Brain microvascular endothelial cell (primary cell): ENCODE results near the gene VIL1.

Experiments used
- DNase-seq: peaks from one replicate; pipeline ENCODE4 v3.0.0-alpha.2; 2020
- H3K27ac ChIP-seq: fragments of 250-450 bp; sonication (Bioruptor Pico); 2 replicates; pipeline ENCODE4 v1.5.1; 2020; ENCODE audit warnings: mild to moderate bottlenecking, moderate library complexity
- H3K27me3 ChIP-seq: fragments of 250-450 bp; sonication (Bioruptor Pico); replicated peaks from 2 replicates; pipeline ENCODE4 v1.5.1; 2020; ENCODE audit warnings: mild to moderate bottlenecking
- H3K36me3 ChIP-seq: fragments of 250-450 bp; sonication (Bioruptor Pico); replicated peaks from 2 replicates; pipeline ENCODE4 v1.5.1; 2020; ENCODE audit warnings: mild to moderate bottlenecking
- H3K4me3 ChIP-seq: 2 replicates; pipeline ENCODE4 v1.5.1; 2011; ENCODE audit warnings: low read depth, mild to moderate bottlenecking, control low read depth, low read length, moderate library complexity
- in situ Hi-C: cut with HindIII; loops from 2 replicates; pipeline ENCODE4 v1.10.0; 2017; ENCODE audit warnings: low sequenced_read_pairs, low pct_ligation_motif_present
- TF ChIP-seq, protein P1 (sequence below): IDR thresholded peaks from 2 replicates; pipeline ENCODE4 v1.5.1; 2011; ENCODE audit warnings: low read depth, mild to moderate bottlenecking, moderate library complexity, low read length, control low read depth, inconsistent platforms; ENCODE audit errors: missing control alignments

The VIL1 gene

DNA sequence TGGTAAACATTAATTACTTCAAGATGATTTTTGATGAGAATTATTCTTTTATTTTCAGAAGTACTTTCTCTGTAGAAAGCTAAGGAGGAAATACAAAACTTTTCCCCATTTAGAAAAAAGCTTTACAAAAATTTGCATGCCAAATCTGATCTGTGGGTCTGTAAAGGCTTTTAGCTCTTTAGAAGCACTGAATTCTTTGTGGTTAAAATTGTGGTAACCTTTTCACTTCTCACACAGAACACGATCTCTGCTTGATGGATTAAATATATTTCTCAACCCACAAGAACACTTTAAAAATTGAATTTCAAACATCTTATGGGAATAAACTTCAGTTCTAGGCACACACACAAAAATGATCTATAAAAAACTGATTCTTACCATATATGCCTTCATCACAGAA, 63.7 kb downstream of the VIL1 start:
- Histone ChIP-seq H3K27me3 (no peaks in the 10 kb centered on the region), H3K36me3 (no peaks in the 10 kb centered on the region), H3K4me3 (no peak overlapping the region), H3K27ac (no peak overlapping the region)
- TF ChIP-seq, protein P1, sequence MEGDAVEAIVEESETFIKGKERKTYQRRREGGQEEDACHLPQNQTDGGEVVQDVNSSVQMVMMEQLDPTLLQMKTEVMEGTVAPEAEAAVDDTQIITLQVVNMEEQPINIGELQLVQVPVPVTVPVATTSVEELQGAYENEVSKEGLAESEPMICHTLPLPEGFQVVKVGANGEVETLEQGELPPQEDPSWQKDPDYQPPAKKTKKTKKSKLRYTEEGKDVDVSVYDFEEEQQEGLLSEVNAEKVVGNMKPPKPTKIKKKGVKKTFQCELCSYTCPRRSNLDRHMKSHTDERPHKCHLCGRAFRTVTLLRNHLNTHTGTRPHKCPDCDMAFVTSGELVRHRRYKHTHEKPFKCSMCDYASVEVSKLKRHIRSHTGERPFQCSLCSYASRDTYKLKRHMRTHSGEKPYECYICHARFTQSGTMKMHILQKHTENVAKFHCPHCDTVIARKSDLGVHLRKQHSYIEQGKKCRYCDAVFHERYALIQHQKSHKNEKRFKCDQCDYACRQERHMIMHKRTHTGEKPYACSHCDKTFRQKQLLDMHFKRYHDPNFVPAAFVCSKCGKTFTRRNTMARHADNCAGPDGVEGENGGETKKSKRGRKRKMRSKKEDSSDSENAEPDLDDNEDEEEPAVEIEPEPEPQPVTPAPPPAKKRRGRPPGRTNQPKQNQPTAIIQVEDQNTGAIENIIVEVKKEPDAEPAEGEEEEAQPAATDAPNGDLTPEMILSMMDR = no peak
- no peak for DNase-seq
- in situ Hi-C loops = no loop called here

DNA sequence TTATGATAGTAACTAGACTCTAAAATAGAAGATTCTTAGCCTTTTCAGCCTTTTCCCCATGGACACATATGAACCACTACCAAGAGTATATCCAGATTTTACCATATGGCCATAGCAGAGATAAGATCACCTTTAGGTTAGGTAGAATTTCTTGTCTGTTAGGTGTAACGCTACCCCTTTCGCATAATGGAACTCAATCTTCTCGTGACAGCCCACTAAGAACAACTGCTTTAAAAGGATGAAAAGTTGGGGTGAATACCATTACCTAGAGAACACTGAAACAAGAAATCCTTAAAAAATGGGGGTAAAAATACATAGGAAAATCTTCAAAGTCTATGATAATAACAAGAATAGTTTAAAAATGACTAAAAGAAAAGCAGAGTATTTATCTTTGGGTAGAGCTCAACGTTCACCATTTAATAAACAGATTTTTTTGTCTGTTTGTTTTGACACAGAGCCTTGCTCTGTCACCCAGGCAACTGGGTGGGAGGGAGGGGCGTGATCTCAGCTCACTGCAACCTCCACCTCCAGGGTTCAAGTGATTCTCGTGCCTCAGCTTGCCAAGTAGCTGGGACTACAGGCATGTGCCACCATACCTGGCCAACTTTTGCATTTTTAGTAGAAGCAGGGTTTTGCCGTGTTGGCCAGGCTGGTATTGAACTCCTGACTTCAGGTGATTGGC, 67.2 kb downstream of the VIL1 start:
- no peaks in the 10 kb centered on the region for H3K36me3 ChIP-seq
- TF ChIP-seq, protein P1 = no peak
- DNase-seq = no peak
- no peak overlapping the region for H3K27ac ChIP-seq
- in situ Hi-C loops = no loop called here
- H3K4me3 ChIP-seq = no peak overlapping the region
- no peaks in the 10 kb centered on the region for H3K27me3 ChIP-seq

DNA sequence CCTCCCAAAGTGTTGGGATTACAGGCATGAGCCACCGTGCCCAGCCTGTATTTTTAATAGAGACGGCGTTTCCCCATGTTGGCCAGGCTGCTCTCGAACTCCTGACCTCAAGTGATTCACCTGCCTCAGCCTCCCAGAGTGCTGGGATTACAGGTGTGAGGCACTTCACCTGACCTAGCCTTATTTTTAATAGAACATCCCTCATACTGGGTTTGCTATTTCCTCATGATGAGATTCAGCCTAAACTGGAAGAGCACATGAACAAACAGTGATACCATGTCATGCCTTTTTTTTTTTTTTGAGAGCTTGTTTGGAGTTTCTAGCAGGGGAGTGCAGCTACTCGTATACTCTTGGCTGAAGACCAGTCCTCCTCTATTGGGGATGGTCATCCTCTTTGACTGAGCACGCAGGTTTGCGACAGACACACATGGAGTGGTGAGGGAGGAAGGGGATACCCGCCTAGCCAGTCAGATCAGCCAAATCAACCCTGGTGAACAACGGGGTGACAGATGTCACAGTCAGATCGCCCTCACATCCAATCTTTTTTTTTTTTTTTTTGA, 81.7 kb downstream of the VIL1 start:
- no peaks in the 10 kb centered on the region for H3K36me3 ChIP-seq
- TF ChIP-seq, protein P1 = no peak
- in situ Hi-C loops = no loop called here
- DNase-seq = no peak
- no peak overlapping the region for H3K4me3 ChIP-seq
- no peaks in the 10 kb centered on the region for H3K27me3 ChIP-seq
- H3K27ac ChIP-seq = no peak overlapping the region

DNA sequence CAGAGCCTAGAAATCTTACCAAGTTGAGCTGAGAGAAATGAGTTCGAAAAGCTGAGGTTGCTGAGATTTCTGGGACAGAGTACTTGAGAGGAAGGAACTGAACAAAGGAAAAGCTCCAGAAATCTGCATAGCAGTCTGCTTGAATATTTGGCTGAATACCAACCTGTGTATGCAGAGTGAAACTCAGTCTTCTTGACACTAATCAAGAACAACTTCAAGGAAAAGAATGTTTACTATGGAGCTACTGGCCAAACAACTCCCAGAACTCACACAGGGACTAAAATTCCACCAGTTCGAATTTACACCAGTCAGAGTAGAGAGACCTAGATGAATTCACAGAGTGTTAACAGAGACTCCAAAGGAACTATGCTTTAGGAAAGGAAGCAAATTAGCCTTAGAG, 82.7 kb downstream of the VIL1 start:
- no peaks in the 10 kb centered on the region for H3K27me3 ChIP-seq
- TF ChIP-seq, protein P1 = no peak
- in situ Hi-C loops = no loop called here
- DNase-seq = peak; percentile 4
- H3K27ac ChIP-seq = no peak overlapping the region
- H3K4me3 ChIP-seq = no peak overlapping the region
- H3K36me3 ChIP-seq = no peaks in the 10 kb centered on the region
